CD4-positive, alpha-beta T cell (primary cell): Measurements from ENCODE around the gene INO80. TPM values are rescaled to one million over a fixed set of nuclear protein-coding genes. Genes with fewer than 3 reads are reported as not detected.

Experiments
- ATAC-seq: fragments of 200-7000 bp; cut with Tn5 transposase; one replicate; pipeline ENCODE4 v1.10.0; 2022; ENCODE audit warnings: mild to moderate bottlenecking; ENCODE audit not compliant: poor library complexity
- CTCF ChIA-PET: fragments of 350-600 bp; sonication (Branson Sonifier 250); formaldehyde crosslinking; loops from one replicate; lab custom pipeline; 2021; ENCODE audit warnings: antibody characterized with exemption, inconsistent platforms; lab: Charles Lee
- POLR2A ChIA-PET: fragments of 350-600 bp; sonication (Branson Sonifier 250); formaldehyde crosslinking; loops from one replicate; lab custom pipeline; 2021; ENCODE audit warnings: antibody characterized with exemption, inconsistent platforms; lab: Charles Lee
- DNase-seq, 14 experiments: peaks; one replicate each; pipeline ENCODE4 v3.0.0-alpha.2; 2013 to 2020; ENCODE audit warnings: mixed read lengths in 2 of 14
- H3K27ac ChIP-seq, 2 donors: one replicate each; pipeline versions ENCODE4 v1.5.1 to v1.7.0; 2013; ENCODE audit warnings: low read length in 2 of 2, low read depth in 1 of 2, mild to moderate bottlenecking in 1 of 2
- H3K27me3 ChIP-seq, 2 experiments: 1 replicate in 1 of 2; 2 replicates in 1 of 2; pipeline versions ENCODE4 v1.6.1 to v1.7.0; 2013; ENCODE audit warnings: low read length in 2 of 2, control low read depth in 1 of 2, mild to moderate bottlenecking in 1 of 2, moderate library complexity in 1 of 2; ENCODE audit not compliant: insufficient read depth in 2 of 2, control insufficient read depth in 1 of 2
- H3K36me3 ChIP-seq: one replicate; pipeline ENCODE4 v1.6.1; 2013; ENCODE audit warnings: low read length, control low read depth; ENCODE audit not compliant: insufficient read depth
- H3K4me1 ChIP-seq: one replicate; pipeline ENCODE4 v1.6.1; 2013; ENCODE audit warnings: low read length, control low read depth; ENCODE audit not compliant: insufficient read depth
- H3K4me3 ChIP-seq: one replicate; pipeline ENCODE4 v1.5.1; 2013; ENCODE audit warnings: mild to moderate bottlenecking, low read length, moderate library complexity
- H3K9me3 ChIP-seq, 2 experiments: 1 replicate in 1 of 2; 2 replicates in 1 of 2; pipeline versions ENCODE4 v1.6.1 to v1.7.0; 2013; ENCODE audit warnings: low read length in 2 of 2, mild to moderate bottlenecking in 2 of 2, control low read depth in 1 of 2, moderate library complexity in 1 of 2; ENCODE audit not compliant: control insufficient read depth in 1 of 2, insufficient read depth in 1 of 2
- H3K27ac Mint-ChIP-seq: one replicate; pipeline ENCODE4 v1.8.0; 2020; ENCODE audit warnings: mixed read lengths
- H3K27me3 Mint-ChIP-seq: one replicate; pipeline ENCODE4 v1.8.0; 2021; ENCODE audit warnings: mixed read lengths
- H3K36me3 Mint-ChIP-seq: one replicate; pipeline ENCODE4 v1.8.0; 2021; ENCODE audit warnings: low read depth, mixed read lengths
- H3K4me1 Mint-ChIP-seq: one replicate; pipeline ENCODE4 v1.8.0; 2021; ENCODE audit warnings: low read depth, mixed read lengths
- H3K4me3 Mint-ChIP-seq: one replicate; pipeline ENCODE4 v1.8.0; 2020; ENCODE audit warnings: mild to moderate bottlenecking, mixed read lengths
- H3K9me3 Mint-ChIP-seq: one replicate; pipeline ENCODE4 v1.8.0; 2020; ENCODE audit warnings: mixed read lengths
- CTCF ChIP-seq: fragments of 200-600 bp; IDR thresholded peaks from one replicate; pipeline ENCODE4 v1.8.0; 2022; ENCODE audit warnings: antibody characterized with exemption, mild to moderate bottlenecking
- intact Hi-C, 2 experiments: fragments of 100-400 bp; cut with DNase I in 1 of 2; cut with micrococcal nuclease in 1 of 2; formaldehyde crosslinking; loops; one replicate each; pipeline versions ENCODE4 v1.15.1 to v1.9.0; 2023 to 2025; cut with DNase I, micrococcal nuclease
- total RNA-seq, 174 experiments: library from RNA in 2 of 174; stranded (reverse) in 2 of 174; gene quantifications; one replicate each; pipeline ENCODE4 v1.2.3 and lab custom pipeline; 2021 to 2026

INO80 gene
- total RNA-seq, 2 experiments from 2014 or later, result 20.3 to 22.9 TPM

GRCh38 chr15:40929660-40930429, 186.2 kb downstream of the INO80 start:
- Mint-ChIP-seq H3K4me3 (peak overlapping the region; percentile 81), H3K9me3 (no peaks in the 10 kb centered on the region), H3K36me3 (no peaks in the 10 kb centered on the region), H3K4me1 (peaks cover 56% of the 10 kb centered on the region), H3K27me3 (peaks cover 77% of the 10 kb centered on the region), H3K27ac (no peak overlapping the region)
- ChIA-PET POLR2A (interaction anchor here (0.8 to 5.9 kb wide), 6 partner anchors 12 to 36 kb away, joined by 3 to 49 read pairs (median 4); partner anchors contain the start of genes CHAC1 and VPS18), CTCF (interaction anchor here (0.6 to 4.8 kb wide), 9 partner anchors 11 to 340 kb away, joined by 3 to 43 read pairs (median 6); partner anchors contain the start of genes CHAC1 and VPS18)
- DNase-seq (peak in 1 of 14 experiments; percentile 28), ATAC-seq (peak; percentile 15)
- H3K4me1 ChIP-seq, result peaks cover 64% of the 10 kb centered on the region
- no peak for TF ChIP-seq CTCF
- intact Hi-C loops, result loop anchor here in 1 of 2 experiments (2.0 kb wide), 1 partner anchor 13 kb away; no protein-coding TSS in a partner anchor
- H3K36me3 ChIP-seq, result no peaks in the 10 kb centered on the region
- peak overlapping the region; percentile 49 for H3K4me3 ChIP-seq
- peaks cover 0 to 36% of the 10 kb centered on the region in 2 experiments for H3K9me3 ChIP-seq
- H3K27me3 ChIP-seq, result peaks cover 67 to 74% of the 10 kb centered on the region in 2 experiments
- H3K27ac ChIP-seq, result no peak overlapping the region

Other genes with a start within 250 kb of the INO80 start
- under 1 TPM; 0.36 TPM for gene RHOV, start 242.0 kb downstream of the INO80 start, total RNA-seq
- 10 to 100 TPM; 20.8 to 21.7 TPM for gene VPS18, start 221.8 kb downstream of the INO80 start, total RNA-seq
- gene DLL4, start 186.9 kb downstream of the INO80 start, total RNA-seq, result under 1 TPM; 0.11 to 0.14 TPM
- gene CHAC1, start 162.8 kb downstream of the INO80 start, total RNA-seq, result under 1 TPM; 0.42 to 0.47 TPM
- gene EXD1, start 114.5 kb upstream of the INO80 start, total RNA-seq, result not detected
- 10 to 100 TPM; 20.7 to 25.5 TPM for gene CHP1, start 115.0 kb upstream of the INO80 start, total RNA-seq
- gene OIP5, start 216.3 kb upstream of the INO80 start, total RNA-seq, result under 1 TPM; 0.20 to 0.36 TPM
- 1 to 10 TPM; 2.2 to 2.3 TPM for gene NUSAP1, start 216.6 kb upstream of the INO80 start, total RNA-seq